WTC11 (cell line): Measurements from ENCODE around the gene CNST. TPM values are rescaled to one million over a fixed set of nuclear protein-coding genes. Genes with fewer than 3 reads are reported as not detected.

Experiments used
- ATAC-seq: fragments of 200-7000 bp; cut with Tn5 transposase; 2 replicates; pipeline ENCODE4 v1.10.0; 2021; ENCODE audit warnings: mild to moderate bottlenecking, moderate library complexity
- CTCF ChIA-PET: fragments of 300-600 bp; sonication (Branson Sonifier 250); formaldehyde crosslinking; loops from one replicate; lab custom pipeline; 2021; ENCODE audit warnings: antibody characterized with exemption; lab: Charles Lee
- POLR2A ChIA-PET: fragments of 350-600 bp; sonication (Branson Sonifier 250); formaldehyde crosslinking; loops from one replicate; lab custom pipeline; 2021; ENCODE audit warnings: antibody characterized with exemption; lab: Charles Lee
- DNase-seq: peaks from one replicate; pipeline ENCODE4 v3.0.0; 2021; ENCODE audit warnings: low spot score
- H3K27ac Mint-ChIP-seq: 2 replicates; pipeline ENCODE4 v1.8.0; 2021; ENCODE audit warnings: mixed read lengths
- H3K27me3 Mint-ChIP-seq: 2 replicates; pipeline ENCODE4 v1.8.0; 2021; ENCODE audit warnings: low read depth, mild to moderate bottlenecking, moderate library complexity, mixed read lengths
- H3K36me3 Mint-ChIP-seq: 2 replicates; pipeline ENCODE4 v1.8.0; 2021; ENCODE audit warnings: mixed read lengths
- H3K4me1 Mint-ChIP-seq: 2 replicates; pipeline ENCODE4 v1.8.0; 2022; ENCODE audit warnings: mixed read lengths
- H3K4me3 Mint-ChIP-seq: 2 replicates; pipeline ENCODE4 v1.8.0; 2021; ENCODE audit warnings: mild to moderate bottlenecking, moderate library complexity, mixed read lengths
- H3K9me3 Mint-ChIP-seq: 2 replicates; pipeline ENCODE4 v1.8.0; 2021; ENCODE audit warnings: mixed read lengths
- AR ChIP-seq: fragments of 250-450 bp; sonication (Bioruptor Pico); IDR thresholded peaks from 2 replicates; pipeline ENCODE4 v1.9.0; 2021; ENCODE audit warnings: mild to moderate bottlenecking
- ATF2 ChIP-seq: sonication (generic); formaldehyde crosslinking; IDR thresholded peaks from 2 replicates; pipeline ENCODE4 v1.8.1; 2022; ENCODE audit warnings: low read depth, missing genetic modification reagents, borderline replicate concordance
- ATF3 ChIP-seq: sonication (generic); formaldehyde crosslinking; conservative IDR thresholded peaks from 2 replicates; pipeline ENCODE4 v1.8.1; 2022; ENCODE audit warnings: mild to moderate bottlenecking, missing genetic modification reagents
- ELF4 ChIP-seq: sonication (generic); formaldehyde crosslinking; IDR thresholded peaks from 2 replicates; pipeline ENCODE4 v1.8.1; 2022; ENCODE audit warnings: low read depth, mild to moderate bottlenecking, moderate library complexity, missing genetic modification reagents
- FOXJ3 ChIP-seq: sonication (generic); formaldehyde crosslinking; IDR thresholded peaks from 2 replicates; pipeline ENCODE4 v1.9.0; 2021; ENCODE audit warnings: missing genetic modification reagents, mild to moderate bottlenecking, borderline replicate concordance
- IRF2 ChIP-seq: sonication (generic); formaldehyde crosslinking; IDR thresholded peaks from 2 replicates; pipeline ENCODE4 v1.8.0; 2022; ENCODE audit warnings: low read depth, missing genetic modification reagents, borderline replicate concordance
- JAZF1 ChIP-seq: fragments of 250-450 bp; sonication (Bioruptor Pico); IDR thresholded peaks from 2 replicates; pipeline ENCODE4 v1.9.0; 2021; ENCODE audit warnings: moderate library complexity, mild to moderate bottlenecking, inconsistent platforms
- JUN ChIP-seq: sonication (generic); formaldehyde crosslinking; IDR thresholded peaks from 2 replicates; pipeline ENCODE4 v1.8.0; 2023; ENCODE audit warnings: mild to moderate bottlenecking, missing genetic modification reagents
- KAT7 ChIP-seq: sonication (generic); formaldehyde crosslinking; IDR thresholded peaks from 2 replicates; pipeline ENCODE4 v1.8.1; 2023; ENCODE audit warnings: missing genetic modification reagents, mild to moderate bottlenecking, borderline replicate concordance
- NFE2L1 ChIP-seq: sonication (generic); formaldehyde crosslinking; IDR thresholded peaks from 2 replicates; pipeline ENCODE4 v1.8.1; 2023; ENCODE audit warnings: missing genetic modification reagents
- OVOL2 ChIP-seq: fragments of 250-450 bp; sonication (Bioruptor Pico); IDR thresholded peaks from 2 replicates; pipeline ENCODE4 v1.9.0; 2021; ENCODE audit warnings: mild to moderate bottlenecking, borderline replicate concordance
- RORB ChIP-seq: fragments of 250-450 bp; sonication (Bioruptor Pico); IDR thresholded peaks from 2 replicates; pipeline ENCODE4 v1.9.0; 2021; ENCODE audit warnings: mild to moderate bottlenecking
- TEAD1 ChIP-seq: sonication (generic); formaldehyde crosslinking; IDR thresholded peaks from 2 replicates; pipeline ENCODE4 v1.8.0; 2022; ENCODE audit warnings: mild to moderate bottlenecking, missing genetic modification reagents
- TEAD4 ChIP-seq: sonication (generic); formaldehyde crosslinking; IDR thresholded peaks from 2 replicates; pipeline ENCODE4 v1.8.0; 2022; ENCODE audit warnings: mild to moderate bottlenecking, missing genetic modification reagents
- ZNF121 ChIP-seq: sonication (generic); formaldehyde crosslinking; IDR thresholded peaks from 2 replicates; pipeline ENCODE4 v1.8.0; 2023; ENCODE audit warnings: missing genetic modification reagents
- ZNF138 ChIP-seq: sonication (generic); formaldehyde crosslinking; conservative IDR thresholded peaks from 2 replicates; pipeline ENCODE4 v1.8.1; 2022; ENCODE audit warnings: mild to moderate bottlenecking, moderate library complexity, missing genetic modification reagents
- ZNF219 ChIP-seq: sonication (generic); formaldehyde crosslinking; IDR thresholded peaks from 2 replicates; pipeline ENCODE4 v1.8.0; 2023; ENCODE audit warnings: missing genetic modification reagents, mild to moderate bottlenecking, borderline replicate concordance
- ZNF281 ChIP-seq: sonication (generic); formaldehyde crosslinking; IDR thresholded peaks from 2 replicates; pipeline ENCODE4 v1.8.0; 2023; ENCODE audit warnings: mild to moderate bottlenecking, missing genetic modification reagents
- ZNF317 ChIP-seq: sonication (generic); formaldehyde crosslinking; IDR thresholded peaks from 2 replicates; pipeline ENCODE4 v1.8.1; 2023; ENCODE audit warnings: low read depth, mild to moderate bottlenecking, moderate library complexity, missing genetic modification reagents, borderline replicate concordance
- ZNF423 ChIP-seq: fragments of 250-450 bp; sonication (Bioruptor Pico); IDR thresholded peaks from 2 replicates; pipeline ENCODE4 v2.1.2; 2022; ENCODE audit warnings: mild to moderate bottlenecking, moderate library complexity
- ZNF671 ChIP-seq: fragments of 250-450 bp; sonication (Bioruptor Pico); IDR thresholded peaks from 2 replicates; pipeline ENCODE4 v1.8.0; 2021; ENCODE audit warnings: mild to moderate bottlenecking
- total RNA-seq: library from RNA; stranded (reverse); gene quantifications from 3 replicates; pipeline ENCODE4 v1.2.3, GENCODE V29; 2021
- TF ChIP-seq, protein P1 (sequence below): sonication (generic); formaldehyde crosslinking; conservative IDR thresholded peaks from 2 replicates; pipeline ENCODE4 v1.8.1; 2023; ENCODE audit warnings: mild to moderate bottlenecking, low read depth, missing genetic modification reagents, moderate library complexity
- TF ChIP-seq, protein P2 (sequence below): sonication (generic); formaldehyde crosslinking; IDR thresholded peaks from 2 replicates; pipeline ENCODE4 v1.8.1; 2022; ENCODE audit warnings: missing genetic modification reagents, borderline replicate concordance
- TF ChIP-seq, protein P3 (sequence below): sonication (generic); formaldehyde crosslinking; IDR thresholded peaks from 2 replicates; pipeline ENCODE4 v1.8.1; 2023; ENCODE audit warnings: mild to moderate bottlenecking, missing genetic modification reagents, moderate library complexity

Gene CNST
- total RNA-seq, 1 experiment from 2014 or later = 18.4 TPM

DNA sequence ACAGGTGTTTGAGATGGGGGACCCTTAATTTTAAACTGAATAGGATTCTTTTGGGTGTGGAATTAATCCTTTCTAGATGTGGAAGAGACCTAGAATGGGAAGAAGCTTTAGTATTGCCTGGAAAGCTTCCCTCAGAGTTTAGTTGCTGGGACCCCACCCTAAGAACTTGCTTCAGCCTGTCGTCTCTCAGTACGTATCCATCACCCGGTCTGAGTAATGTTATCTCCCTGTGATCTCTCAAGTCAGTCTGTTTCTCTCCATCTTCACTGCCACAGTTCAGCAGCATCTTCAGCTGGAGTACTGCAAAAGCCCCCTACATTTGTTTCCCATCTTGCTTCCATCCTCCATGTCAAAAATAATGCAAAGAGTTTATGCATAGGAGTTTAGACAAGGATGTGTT is 28.9 kb downstream of the CNST start:
- POLR2A ChIA-PET = interaction anchor here (1.7 kb wide), 1 partner anchor 9 kb away, joined by 4 read pairs; no protein-coding TSS in a partner anchor
- ATAC-seq (no peak), DNase-seq (no peak)
- H3K4me3 Mint-ChIP-seq = no peak overlapping the region
- H3K9me3 Mint-ChIP-seq = peaks cover 3% of the 10 kb centered on the region
- CTCF ChIA-PET = no interaction called here
- peaks cover 6% of the 10 kb centered on the region for H3K36me3 Mint-ChIP-seq
- TF ChIP-seq ZNF317 (CRISPR knock-in tag) (no peak), RORB (CRISPR knock-in tag) (no peak), NFE2L1 (no peak), ELF4 (no peak), ZNF121 (CRISPR knock-in tag) (no peak), ATF2 (CRISPR knock-in tag) (no peak), ATF3 (CRISPR knock-in tag) (no peak), ZNF423 (no peak), JAZF1 (CRISPR knock-in tag) (no peak), ZNF219 (CRISPR knock-in tag) (no peak), TEAD1 (CRISPR knock-in tag) (no peak)
- TF ChIP-seq, protein P1, sequence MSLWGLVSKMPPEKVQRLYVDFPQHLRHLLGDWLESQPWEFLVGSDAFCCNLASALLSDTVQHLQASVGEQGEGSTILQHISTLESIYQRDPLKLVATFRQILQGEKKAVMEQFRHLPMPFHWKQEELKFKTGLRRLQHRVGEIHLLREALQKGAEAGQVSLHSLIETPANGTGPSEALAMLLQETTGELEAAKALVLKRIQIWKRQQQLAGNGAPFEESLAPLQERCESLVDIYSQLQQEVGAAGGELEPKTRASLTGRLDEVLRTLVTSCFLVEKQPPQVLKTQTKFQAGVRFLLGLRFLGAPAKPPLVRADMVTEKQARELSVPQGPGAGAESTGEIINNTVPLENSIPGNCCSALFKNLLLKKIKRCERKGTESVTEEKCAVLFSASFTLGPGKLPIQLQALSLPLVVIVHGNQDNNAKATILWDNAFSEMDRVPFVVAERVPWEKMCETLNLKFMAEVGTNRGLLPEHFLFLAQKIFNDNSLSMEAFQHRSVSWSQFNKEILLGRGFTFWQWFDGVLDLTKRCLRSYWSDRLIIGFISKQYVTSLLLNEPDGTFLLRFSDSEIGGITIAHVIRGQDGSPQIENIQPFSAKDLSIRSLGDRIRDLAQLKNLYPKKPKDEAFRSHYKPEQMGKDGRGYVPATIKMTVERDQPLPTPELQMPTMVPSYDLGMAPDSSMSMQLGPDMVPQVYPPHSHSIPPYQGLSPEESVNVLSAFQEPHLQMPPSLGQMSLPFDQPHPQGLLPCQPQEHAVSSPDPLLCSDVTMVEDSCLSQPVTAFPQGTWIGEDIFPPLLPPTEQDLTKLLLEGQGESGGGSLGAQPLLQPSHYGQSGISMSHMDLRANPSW (CRISPR knock-in tag) = no peak
- TF ChIP-seq, all 79 proteins: peak for 0
- H3K4me1 Mint-ChIP-seq = no peaks in the 10 kb centered on the region
- H3K27me3 Mint-ChIP-seq = no peaks in the 10 kb centered on the region
- no peak overlapping the region for H3K27ac Mint-ChIP-seq

- DNase-seq = no peak
- POLR2A ChIA-PET = no interaction called here
- no peak for ATAC-seq
- Mint-ChIP-seq H3K27ac (no peak overlapping the region), H3K9me3 (no peaks in the 10 kb centered on the region), H3K27me3 (no peaks in the 10 kb centered on the region), H3K36me3 (no peaks in the 10 kb centered on the region), H3K4me3 (no peak overlapping the region), H3K4me1 (no peaks in the 10 kb centered on the region)
- CTCF ChIA-PET = interaction anchor here (0.6 to 1.1 kb wide), 2 partner anchors 11 to 90 kb away, joined by 3 read pairs; no protein-coding TSS in a partner anchor
- TF ChIP-seq IRF2 (CRISPR knock-in tag) = no peak
- TF ChIP-seq OVOL2 (CRISPR knock-in tag) = no peak
- TF ChIP-seq ZNF138 = no peak
- TF ChIP-seq ZNF671 (CRISPR knock-in tag) = no peak
- no peak for TF ChIP-seq JUN (CRISPR knock-in tag)
- TF ChIP-seq, protein P2, sequence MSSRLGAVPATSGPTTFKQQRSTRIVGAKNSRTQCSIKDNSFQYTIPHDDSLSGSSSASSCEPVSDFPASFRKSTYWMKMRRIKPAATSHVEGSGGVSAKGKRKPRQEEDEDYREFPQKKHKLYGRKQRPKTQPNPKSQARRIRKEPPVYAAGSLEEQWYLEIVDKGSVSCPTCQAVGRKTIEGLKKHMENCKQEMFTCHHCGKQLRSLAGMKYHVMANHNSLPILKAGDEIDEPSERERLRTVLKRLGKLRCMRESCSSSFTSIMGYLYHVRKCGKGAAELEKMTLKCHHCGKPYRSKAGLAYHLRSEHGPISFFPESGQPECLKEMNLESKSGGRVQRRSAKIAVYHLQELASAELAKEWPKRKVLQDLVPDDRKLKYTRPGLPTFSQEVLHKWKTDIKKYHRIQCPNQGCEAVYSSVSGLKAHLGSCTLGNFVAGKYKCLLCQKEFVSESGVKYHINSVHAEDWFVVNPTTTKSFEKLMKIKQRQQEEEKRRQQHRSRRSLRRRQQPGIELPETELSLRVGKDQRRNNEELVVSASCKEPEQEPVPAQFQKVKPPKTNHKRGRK (CRISPR knock-in tag) = no peak
- no peak for TF ChIP-seq AR
- no peak for TF ChIP-seq KAT7 (CRISPR knock-in tag)
- TF ChIP-seq TEAD4 = no peak
- TF ChIP-seq FOXJ3 = no peak
- TF ChIP-seq, protein P3, sequence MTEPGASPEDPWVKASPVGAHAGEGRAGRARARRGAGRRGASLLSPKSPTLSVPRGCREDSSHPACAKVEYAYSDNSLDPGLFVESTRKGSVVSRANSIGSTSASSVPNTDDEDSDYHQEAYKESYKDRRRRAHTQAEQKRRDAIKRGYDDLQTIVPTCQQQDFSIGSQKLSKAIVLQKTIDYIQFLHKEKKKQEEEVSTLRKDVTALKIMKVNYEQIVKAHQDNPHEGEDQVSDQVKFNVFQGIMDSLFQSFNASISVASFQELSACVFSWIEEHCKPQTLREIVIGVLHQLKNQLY (CRISPR knock-in tag) = no peak
- TF ChIP-seq ZNF281 (CRISPR knock-in tag) = no peak
- TF ChIP-seq TEAD1 (CRISPR knock-in tag) = no peak
- no peak for TF ChIP-seq JAZF1 (CRISPR knock-in tag)
Measured at GRCh38 chr1:246597340-246597739, 31.1 kb downstream of the CNST start.
